ENCODE measurements around the gene CWF19L1.

DNA sequence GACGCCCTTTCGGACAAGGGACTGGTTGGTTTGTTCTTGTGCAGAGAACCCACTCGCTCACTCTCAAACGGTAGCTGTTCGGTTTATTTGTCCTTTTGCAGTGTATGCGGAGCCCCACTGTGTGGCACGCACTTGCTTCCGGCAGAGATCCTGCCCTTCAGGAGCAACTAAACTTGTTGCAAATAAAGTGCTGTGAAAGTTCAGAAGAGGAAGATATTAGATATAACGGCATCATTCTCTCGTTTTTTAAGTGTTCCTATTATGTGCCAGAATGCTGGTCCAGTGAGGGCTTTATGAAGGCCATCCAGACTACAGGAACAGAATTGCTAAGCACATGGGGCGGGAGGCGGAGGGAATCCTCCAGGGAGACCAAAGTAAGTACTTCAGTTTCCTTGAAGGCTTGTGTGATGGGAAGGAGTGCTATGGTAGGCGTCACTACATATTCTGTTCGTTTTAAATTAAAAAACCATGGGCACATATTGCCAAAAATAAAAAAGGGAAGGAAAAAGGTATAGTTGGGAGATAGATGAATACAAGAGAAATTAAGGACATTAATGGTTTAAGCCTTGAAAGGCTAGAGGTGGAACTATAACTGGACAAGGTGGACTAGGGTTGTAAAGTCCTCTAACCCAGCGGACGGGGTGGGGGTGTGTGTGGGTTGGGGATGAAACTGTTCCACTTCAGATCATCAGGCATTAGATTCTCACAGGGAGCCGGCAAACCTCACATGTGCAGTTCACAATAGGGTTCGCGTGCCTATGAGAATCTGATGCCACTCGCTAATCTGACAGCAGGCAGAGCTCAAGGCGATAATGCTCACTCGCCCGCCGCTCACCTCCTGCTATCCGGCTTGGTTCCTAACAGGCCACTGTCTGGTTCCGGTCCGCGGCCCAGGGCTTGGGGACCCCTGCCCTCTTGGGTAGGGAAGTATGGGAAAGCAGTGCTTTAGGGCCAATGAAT is 80.9 kb downstream of the CWF19L1 start:
- TF ChIP-seq ESRRG (CRISPR knock-in tag; IDR thresholded peaks at IDR 0.05) (no peak), SNAI2 (CRISPR knock-in tag; IDR thresholded peaks at IDR 0.05) (no peak), RARB (CRISPR knock-in tag; IDR thresholded peaks at IDR 0.05) (no peak), ZNF70 (CRISPR knock-in tag; IDR thresholded peaks at IDR 0.05) (no peak)
